OCI-LY3 (cell line): ENCODE data around the gene CARD8.

Experiments used
- H2AFZ ChIP-seq: fragments of 200-600, 300-600 bp; shearing (Covaris generic); 2 replicates; pipeline ENCODE4 v1.6.0; 2014; ENCODE audit warnings: antibody characterized with exemption, low read depth, low read length
- H3K27ac ChIP-seq: fragments of 200-600, 300-600 bp; sonication (generic); 2 replicates; pipeline ENCODE4 v1.5.1; 2014; ENCODE audit warnings: mild to moderate bottlenecking, low read length, moderate library complexity, mixed read lengths
- H3K27me3 ChIP-seq: fragments of 200-600, 300-600 bp; sonication (generic); 2 replicates; pipeline ENCODE4 v1.6.1; 2014; ENCODE audit warnings: low read depth, low read length, mixed read lengths
- H3K36me3 ChIP-seq: fragments of 200-600, 300-600 bp; sonication (generic); replicated peaks from 2 replicates; pipeline ENCODE3; 2014; ENCODE audit warnings: low read depth, low read length, mixed read lengths
- H3K4me1 ChIP-seq: fragments of 300-600, 200-600 bp; sonication (generic); 2 replicates; pipeline ENCODE4 v1.6.1; 2014; ENCODE audit warnings: low read length, mixed read lengths
- H3K4me2 ChIP-seq: fragments of 200-600, 300-600 bp; sonication (generic); 2 replicates; pipeline ENCODE4 v1.6.1; 2014; ENCODE audit warnings: low read length, mixed read lengths
- H3K4me3 ChIP-seq: fragments of 300-600, 200-600 bp; sonication (generic); 2 replicates; pipeline ENCODE4 v1.5.1; 2014; ENCODE audit warnings: antibody characterized with exemption, mild to moderate bottlenecking, low read length, moderate library complexity
- H3K79me2 ChIP-seq: fragments of 300-600, 200-600 bp; shearing (Covaris generic); 2 replicates; pipeline ENCODE4 v1.6.1; 2014; ENCODE audit warnings: mild to moderate bottlenecking, low read length, mixed read lengths
- H3K9ac ChIP-seq: fragments of 300-600, 200-600 bp; shearing (Covaris generic); 2 replicates; pipeline ENCODE4 v1.6.0; 2014; ENCODE audit warnings: mild to moderate bottlenecking, low read length, moderate library complexity
- H3K9me3 ChIP-seq: fragments of 200-600, 300-600 bp; shearing (Covaris generic); 2 replicates; pipeline ENCODE4 v1.6.1; 2014; ENCODE audit warnings: low read length, mixed read lengths; ENCODE audit not compliant: insufficient read depth
- H4K20me1 ChIP-seq: fragments of 200-600, 300-600 bp; sonication (generic); 2 replicates; pipeline ENCODE4 v1.6.1; 2016; ENCODE audit warnings: low read length, mixed read lengths; ENCODE audit not compliant: insufficient read depth
- EZH2phosphoT487 ChIP-seq: fragments of 200-600 bp; shearing (Covaris generic); IDR thresholded peaks from 2 replicates; pipeline ENCODE4 v1.6.1; 2018; ENCODE audit warnings: antibody characterized with exemption, mixed run types, low read depth
- TF ChIP-seq, protein P1 (sequence below): fragments of 200-600, 300-600 bp; sonication (generic); IDR thresholded peaks from 2 replicates; pipeline ENCODE4 v1.5.1; 2014; ENCODE audit warnings: antibody characterized with exemption, low read length, low read depth

The CARD8 gene

DNA sequence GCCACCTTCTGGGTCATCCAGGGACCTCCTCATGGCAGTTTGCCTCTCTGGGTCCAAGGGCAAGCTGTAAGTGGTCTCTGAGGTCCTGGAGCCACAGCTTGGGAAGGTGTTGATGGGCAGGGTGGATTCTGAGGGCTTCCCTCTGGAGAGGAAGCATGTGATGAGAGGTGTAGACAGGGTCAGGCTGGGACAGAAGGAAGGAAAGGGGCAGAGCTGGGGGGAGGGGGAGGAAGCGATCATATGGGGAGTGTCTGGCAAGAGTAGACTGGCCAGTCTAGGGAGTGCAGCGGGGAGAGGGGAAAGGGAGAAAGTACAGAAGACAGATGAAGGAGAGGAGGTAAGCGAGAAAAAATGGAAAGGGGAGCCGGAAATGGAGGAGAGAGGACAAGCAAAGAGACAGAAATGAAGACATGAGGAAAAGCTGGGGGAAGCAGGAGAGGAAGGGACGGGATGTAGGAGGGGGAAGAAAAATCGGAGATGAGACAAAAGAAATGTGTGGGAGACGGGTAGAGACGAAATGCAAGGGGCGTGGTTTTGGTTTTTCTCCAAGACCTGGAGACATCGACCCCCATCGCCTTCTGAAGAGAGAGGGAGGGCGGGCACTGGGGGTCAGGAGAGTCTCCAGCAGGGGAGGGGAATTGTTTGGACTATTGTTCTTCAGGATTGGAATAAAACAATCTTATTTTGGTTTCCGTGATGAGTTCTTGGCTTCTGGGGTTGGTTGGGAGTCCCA, 58.6 kb downstream of the CARD8 start:
- no peak overlapping the region for H3K9ac ChIP-seq
- H3K9me3 ChIP-seq, result no peaks in the 10 kb centered on the region
- H3K4me3 ChIP-seq, result no peak overlapping the region
- no peaks in the 10 kb centered on the region for H4K20me1 ChIP-seq
- H3K4me2 ChIP-seq, result no peak overlapping the region
- no peaks in the 10 kb centered on the region for H3K79me2 ChIP-seq
- peaks cover 2% of the 10 kb centered on the region for H3K36me3 ChIP-seq
- H3K4me1 ChIP-seq, result no peaks in the 10 kb centered on the region
- H3K27me3 ChIP-seq, result no peaks in the 10 kb centered on the region
- no peak overlapping the region for H2AFZ ChIP-seq
- TF ChIP-seq EZH2phosphoT487, result no peak
- TF ChIP-seq, protein P1, sequence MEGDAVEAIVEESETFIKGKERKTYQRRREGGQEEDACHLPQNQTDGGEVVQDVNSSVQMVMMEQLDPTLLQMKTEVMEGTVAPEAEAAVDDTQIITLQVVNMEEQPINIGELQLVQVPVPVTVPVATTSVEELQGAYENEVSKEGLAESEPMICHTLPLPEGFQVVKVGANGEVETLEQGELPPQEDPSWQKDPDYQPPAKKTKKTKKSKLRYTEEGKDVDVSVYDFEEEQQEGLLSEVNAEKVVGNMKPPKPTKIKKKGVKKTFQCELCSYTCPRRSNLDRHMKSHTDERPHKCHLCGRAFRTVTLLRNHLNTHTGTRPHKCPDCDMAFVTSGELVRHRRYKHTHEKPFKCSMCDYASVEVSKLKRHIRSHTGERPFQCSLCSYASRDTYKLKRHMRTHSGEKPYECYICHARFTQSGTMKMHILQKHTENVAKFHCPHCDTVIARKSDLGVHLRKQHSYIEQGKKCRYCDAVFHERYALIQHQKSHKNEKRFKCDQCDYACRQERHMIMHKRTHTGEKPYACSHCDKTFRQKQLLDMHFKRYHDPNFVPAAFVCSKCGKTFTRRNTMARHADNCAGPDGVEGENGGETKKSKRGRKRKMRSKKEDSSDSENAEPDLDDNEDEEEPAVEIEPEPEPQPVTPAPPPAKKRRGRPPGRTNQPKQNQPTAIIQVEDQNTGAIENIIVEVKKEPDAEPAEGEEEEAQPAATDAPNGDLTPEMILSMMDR, result no peak
- H3K27ac ChIP-seq, result no peak overlapping the region

DNA sequence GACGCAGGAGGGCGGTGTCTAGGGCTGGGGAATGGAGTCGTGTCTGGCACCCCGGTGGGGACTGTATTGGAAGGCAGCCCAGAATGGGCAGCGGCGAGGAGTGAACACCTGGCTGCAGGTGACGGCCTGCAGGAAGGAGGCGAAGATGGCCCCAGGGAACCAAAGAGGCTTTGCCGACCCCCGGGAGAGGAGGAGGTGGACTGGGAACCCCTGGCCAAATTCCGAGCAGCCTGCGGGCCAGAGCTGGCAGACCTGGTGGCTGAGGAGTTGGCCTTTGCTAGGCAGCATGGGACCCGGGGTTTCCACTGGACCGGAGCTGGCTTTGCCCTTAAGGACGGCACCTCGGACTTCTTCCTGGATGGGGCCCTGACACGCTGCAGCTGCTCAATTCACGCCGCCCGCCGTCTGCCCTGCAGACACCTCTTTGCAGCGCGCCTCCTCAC, 59.4 kb downstream of the CARD8 start:
- peaks cover 2% of the 10 kb centered on the region for H3K36me3 ChIP-seq
- H3K27me3 ChIP-seq, result no peaks in the 10 kb centered on the region
- H3K4me1 ChIP-seq, result no peaks in the 10 kb centered on the region
- H3K9ac ChIP-seq, result no peak overlapping the region
- no peak overlapping the region for H2AFZ ChIP-seq
- H3K79me2 ChIP-seq, result no peaks in the 10 kb centered on the region
- TF ChIP-seq EZH2phosphoT487, result no peak
- TF ChIP-seq, protein P1, result no peak
- H3K4me3 ChIP-seq, result no peak overlapping the region
- no peaks in the 10 kb centered on the region for H4K20me1 ChIP-seq
- no peak overlapping the region for H3K27ac ChIP-seq
- no peaks in the 10 kb centered on the region for H3K9me3 ChIP-seq
- H3K4me2 ChIP-seq, result no peak overlapping the region

DNA sequence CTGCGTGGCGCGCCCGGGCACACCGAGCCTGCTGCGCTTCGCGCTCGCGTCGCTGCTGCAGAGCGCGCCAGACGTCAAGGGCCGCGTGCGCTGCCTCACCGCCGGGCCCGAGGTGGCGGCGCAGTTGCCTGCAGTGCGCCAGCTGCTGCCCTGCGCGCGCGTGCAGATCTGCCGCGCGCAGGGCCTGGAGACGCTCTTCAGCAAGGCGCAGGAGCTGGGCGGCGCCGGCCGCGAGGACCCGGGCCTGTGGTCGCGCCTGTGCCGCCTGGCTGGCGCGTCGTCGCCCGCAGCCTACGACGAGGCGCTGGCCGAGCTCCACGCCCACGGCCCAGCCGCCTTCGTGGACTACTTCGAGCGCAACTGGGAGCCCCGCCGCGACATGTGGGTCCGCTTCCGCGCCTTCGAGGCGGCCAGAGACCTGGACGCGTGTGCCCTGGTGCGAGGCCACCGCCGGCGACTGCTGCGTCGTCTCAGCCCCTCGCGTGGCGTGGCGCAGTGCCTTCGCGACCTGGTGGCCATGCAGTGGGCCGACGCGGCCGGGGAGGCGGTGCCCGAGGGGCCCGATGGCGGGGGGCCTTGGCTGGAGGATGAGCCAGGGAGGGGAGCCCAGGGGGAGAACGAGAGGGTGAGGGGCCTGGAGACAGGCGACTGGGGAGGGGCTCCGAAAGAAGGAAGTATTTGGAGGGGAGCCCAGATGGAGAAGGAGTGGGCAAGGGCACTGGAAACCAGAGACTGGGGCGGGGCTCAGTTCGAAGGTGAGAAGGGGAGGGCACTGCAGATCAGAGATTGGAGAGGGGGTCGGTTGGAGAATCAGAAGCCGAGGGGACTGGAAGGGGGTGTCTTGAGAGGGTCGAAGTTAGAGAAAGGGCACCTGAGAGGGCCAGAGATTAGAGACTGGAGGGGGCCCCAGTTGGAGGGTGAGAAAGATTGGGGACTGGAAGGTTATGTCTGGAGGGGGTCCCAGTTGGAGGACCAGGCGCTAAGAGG, 60.6 kb downstream of the CARD8 start:
- no peaks in the 10 kb centered on the region for H4K20me1 ChIP-seq

More for the DNA sequence above, 60.6 kb downstream of the CARD8 start:
- H3K9ac ChIP-seq, result no peak overlapping the region
- H3K4me3 ChIP-seq, result no peak overlapping the region
- no peaks in the 10 kb centered on the region for H3K27me3 ChIP-seq
- H3K36me3 ChIP-seq, result peaks cover 4% of the 10 kb centered on the region
- H3K4me2 ChIP-seq, result no peak overlapping the region
- no peak overlapping the region for H2AFZ ChIP-seq
- TF ChIP-seq EZH2phosphoT487, result no peak
- TF ChIP-seq, protein P1, result no peak
- no peaks in the 10 kb centered on the region for H3K79me2 ChIP-seq
- H3K27ac ChIP-seq, result no peak overlapping the region
- peaks cover 7% of the 10 kb centered on the region for H3K4me1 ChIP-seq
- H3K9me3 ChIP-seq, result no peaks in the 10 kb centered on the region
